ENCODE results near the gene PQBP1. TPM values are rescaled to one million over a fixed set of nuclear protein-coding genes. Genes with fewer than 3 reads are reported as not detected.
"Not testable (repeated sequence)": the region's sequence is repeated elsewhere in the genome, so short reads cannot be mapped to it uniquely, and the experiment has no call there.

The PQBP1 gene
- total and polyA plus RNA-seq, 2 of the 13 experiments (the other 11 are each of a cell fraction or from before 2014, with no cell fraction given), result 58.1 to 80.9 TPM

GRCh38 chrX:48852857-48853256, 44.9 kb upstream of the PQBP1 start (continued):
- no peak for TF ChIP-seq E2F1 (CRISPR knock-in tag; IDR thresholded peaks at IDR 0.05)

DNA sequence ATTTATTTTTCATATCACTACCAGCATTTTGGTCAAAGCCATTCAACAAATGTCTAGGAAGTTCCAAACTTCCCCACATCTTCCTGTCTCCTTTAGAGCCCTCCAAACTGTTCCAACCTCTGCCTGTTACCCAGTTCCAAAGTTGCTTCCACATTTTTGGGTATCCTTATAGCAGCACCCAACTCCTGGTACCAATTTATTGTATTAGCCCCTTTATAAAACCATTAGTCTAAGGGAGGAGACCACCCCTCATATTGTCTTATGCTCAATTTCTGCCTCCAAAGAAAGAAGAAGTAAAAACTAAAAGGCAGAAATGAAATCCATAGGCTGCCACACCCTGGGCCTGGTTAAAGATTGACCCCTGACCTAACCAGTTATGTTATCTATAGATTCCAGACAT, 44.2 kb upstream of the PQBP1 start:
- intact Hi-C loops (cut with micrococcal nuclease; ENCODE audit: unreplicated experiment); H3K27ac ChIP-seq (ENCODE audit: extremely low read length, insufficient read depth, low read length); ATAC-seq; H3K4me3 ChIP-seq (replicated peaks in 1 of 3; ENCODE audit: insufficient read depth in 1 of 3, low read depth in 2 of 3, low read length in 3 of 3); H3K36me3 ChIP-seq (replicated peaks in 1 of 2; ENCODE audit: control insufficient read depth in 1 of 2, insufficient read depth in 2 of 2, low read length in 2 of 2); H3K79me2 ChIP-seq (ENCODE audit: insufficient read depth, low read length); in situ Hi-C loops (cut with HindIII; ENCODE audit: extremely low pct_ligation_motif_present, low pct_unique_long_range_greater_than_20kb); BruUV-seq (replicated peaks); H4K20me1 ChIP-seq (ENCODE audit: insufficient read depth, low read length); DNase-seq (ENCODE audit: low spot score); FAIRE-seq; H3K9ac ChIP-seq (ENCODE audit: insufficient read depth, low read depth, low read length); H3K27me3 ChIP-seq (ENCODE audit: control insufficient read depth in 1 of 2, insufficient read depth in 2 of 2, low read length in 2 of 2); POLR2A ChIA-PET; H3K4me2 ChIP-seq (ENCODE audit: low read depth, low read length); CTCF ChIA-PET (ENCODE audit: low intra/inter-chr PET ratio, low total read pairs); H2AFZ ChIP-seq (ENCODE audit: low read length); H3K9me3 ChIP-seq (ENCODE audit: low read length): not testable (repeated sequence)
- peaks cover 23% of the 10 kb centered on the region; the same call in 1 of the 2 replicates for H3K4me1 ChIP-seq (ENCODE audit: insufficient read depth, low read length)

- H3K4me1 ChIP-seq (ENCODE audit: insufficient read depth, low read length), result peaks cover 23% of the 10 kb centered on the region; the same call in 1 of the 2 replicates
- DNase-seq (ENCODE audit: low spot score); H3K4me2 ChIP-seq (ENCODE audit: low read depth, low read length); FAIRE-seq; H3K4me3 ChIP-seq (replicated peaks in 1 of 3; ENCODE audit: insufficient read depth in 1 of 3, low read depth in 2 of 3, low read length in 3 of 3); intact Hi-C loops (cut with micrococcal nuclease; ENCODE audit: unreplicated experiment); H3K27ac ChIP-seq (ENCODE audit: extremely low read length, insufficient read depth, low read length); H2AFZ ChIP-seq (ENCODE audit: low read length); H4K20me1 ChIP-seq (ENCODE audit: insufficient read depth, low read length); in situ Hi-C loops (cut with HindIII; ENCODE audit: extremely low pct_ligation_motif_present, low pct_unique_long_range_greater_than_20kb); H3K9ac ChIP-seq (ENCODE audit: insufficient read depth, low read depth, low read length); POLR2A ChIA-PET; H3K9me3 ChIP-seq (ENCODE audit: low read length); BruUV-seq (replicated peaks); ATAC-seq; H3K27me3 ChIP-seq (ENCODE audit: control insufficient read depth in 1 of 2, insufficient read depth in 2 of 2, low read length in 2 of 2); H3K36me3 ChIP-seq (replicated peaks in 1 of 2; ENCODE audit: control insufficient read depth in 1 of 2, insufficient read depth in 2 of 2, low read length in 2 of 2); H3K79me2 ChIP-seq (ENCODE audit: insufficient read depth, low read length): not testable (repeated sequence)
- WGBS (ENCODE audit: low lambda C conversion rate), result 40% methylated on average over 4 of the region's 12 CpGs
- CTCF ChIA-PET (ENCODE audit: low intra/inter-chr PET ratio, low total read pairs), result interaction anchor here (1.5 kb wide), 1 partner anchor 63 kb away, joined by 3 read pairs; no protein-coding TSS in a partner anchor
These were observed 43.5 kb upstream of the PQBP1 start for GRCh38 chrX:48854121-48854804.
